ENCODE measurements around the gene PAK6.

Gene PAK6

DNA sequence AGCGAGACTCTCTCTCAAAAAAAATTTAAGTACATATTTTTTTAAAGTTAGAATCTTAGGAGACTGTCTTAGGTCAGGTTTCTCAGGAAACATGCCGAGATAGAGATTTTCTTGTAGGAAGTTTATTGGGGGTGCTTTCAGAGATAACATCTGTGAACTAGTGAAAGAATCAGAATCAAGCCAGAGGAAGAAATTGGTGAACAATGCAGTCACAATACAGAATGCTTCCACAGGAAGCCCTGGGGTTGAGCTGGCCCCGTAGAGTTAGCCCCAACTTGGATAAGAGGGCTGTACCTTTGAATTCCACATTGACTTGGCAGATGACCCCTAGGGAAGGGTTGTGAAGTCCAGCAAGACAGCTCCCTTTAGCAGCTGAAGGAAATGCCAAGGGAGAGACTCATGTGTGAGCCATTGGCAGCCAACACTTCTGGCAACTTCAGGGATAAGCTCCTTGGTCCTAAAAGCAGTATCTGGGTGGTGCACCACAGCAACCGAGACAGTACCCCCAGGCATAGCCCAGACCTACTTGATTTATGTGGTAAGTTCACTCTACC, 75.9 kb downstream of the PAK6 start:
- TF ChIP-seq GABPA (IDR thresholded peaks at IDR 0.05; ENCODE audit: low read depth) = no peak
- no peak overlapping the region for H3K4me3 ChIP-seq (replicated peaks; ENCODE audit: insufficient read depth, low read length)
- no peak for DNase-seq (ENCODE audit: low read depth in 1 of 2, low spot score in 1 of 2)

DNA sequence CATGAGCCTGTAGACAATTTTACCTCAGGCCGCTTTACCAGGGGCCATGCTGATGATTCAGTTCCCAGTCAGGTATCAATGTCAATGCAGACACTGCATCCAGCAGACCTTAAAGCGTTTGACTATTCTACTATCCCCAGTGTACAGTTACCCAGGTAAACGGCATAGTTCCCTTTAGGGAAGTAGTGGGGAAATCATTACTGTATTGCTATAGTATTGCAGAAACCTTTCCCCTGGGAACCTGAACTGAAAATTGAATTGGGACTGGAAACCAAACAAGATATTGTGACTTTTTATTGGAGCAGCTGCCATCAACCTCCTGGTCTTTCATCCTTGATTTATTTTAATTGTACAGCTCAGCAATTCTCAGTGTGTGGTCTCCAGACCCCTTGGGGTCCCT, 78.1 kb downstream of the PAK6 start:
- TF ChIP-seq SPI1 (IDR thresholded peaks at IDR 0.05; ENCODE audit: borderline replicate concordance, low read depth) (no peak), GABPA (IDR thresholded peaks at IDR 0.05; ENCODE audit: low read depth) (no peak), POLR2AphosphoS5 (IDR thresholded peaks at IDR 0.05; ENCODE audit: low read depth) (no peak)
- TF ChIP-seq, protein P1, sequence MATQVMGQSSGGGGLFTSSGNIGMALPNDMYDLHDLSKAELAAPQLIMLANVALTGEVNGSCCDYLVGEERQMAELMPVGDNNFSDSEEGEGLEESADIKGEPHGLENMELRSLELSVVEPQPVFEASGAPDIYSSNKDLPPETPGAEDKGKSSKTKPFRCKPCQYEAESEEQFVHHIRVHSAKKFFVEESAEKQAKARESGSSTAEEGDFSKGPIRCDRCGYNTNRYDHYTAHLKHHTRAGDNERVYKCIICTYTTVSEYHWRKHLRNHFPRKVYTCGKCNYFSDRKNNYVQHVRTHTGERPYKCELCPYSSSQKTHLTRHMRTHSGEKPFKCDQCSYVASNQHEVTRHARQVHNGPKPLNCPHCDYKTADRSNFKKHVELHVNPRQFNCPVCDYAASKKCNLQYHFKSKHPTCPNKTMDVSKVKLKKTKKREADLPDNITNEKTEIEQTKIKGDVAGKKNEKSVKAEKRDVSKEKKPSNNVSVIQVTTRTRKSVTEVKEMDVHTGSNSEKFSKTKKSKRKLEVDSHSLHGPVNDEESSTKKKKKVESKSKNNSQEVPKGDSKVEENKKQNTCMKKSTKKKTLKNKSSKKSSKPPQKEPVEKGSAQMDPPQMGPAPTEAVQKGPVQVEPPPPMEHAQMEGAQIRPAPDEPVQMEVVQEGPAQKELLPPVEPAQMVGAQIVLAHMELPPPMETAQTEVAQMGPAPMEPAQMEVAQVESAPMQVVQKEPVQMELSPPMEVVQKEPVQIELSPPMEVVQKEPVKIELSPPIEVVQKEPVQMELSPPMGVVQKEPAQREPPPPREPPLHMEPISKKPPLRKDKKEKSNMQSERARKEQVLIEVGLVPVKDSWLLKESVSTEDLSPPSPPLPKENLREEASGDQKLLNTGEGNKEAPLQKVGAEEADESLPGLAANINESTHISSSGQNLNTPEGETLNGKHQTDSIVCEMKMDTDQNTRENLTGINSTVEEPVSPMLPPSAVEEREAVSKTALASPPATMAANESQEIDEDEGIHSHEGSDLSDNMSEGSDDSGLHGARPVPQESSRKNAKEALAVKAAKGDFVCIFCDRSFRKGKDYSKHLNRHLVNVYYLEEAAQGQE (IDR thresholded peaks at IDR 0.05; ENCODE audit: insufficient replicate concordance, low read depth) = no peak
- TF ChIP-seq, protein P2, sequence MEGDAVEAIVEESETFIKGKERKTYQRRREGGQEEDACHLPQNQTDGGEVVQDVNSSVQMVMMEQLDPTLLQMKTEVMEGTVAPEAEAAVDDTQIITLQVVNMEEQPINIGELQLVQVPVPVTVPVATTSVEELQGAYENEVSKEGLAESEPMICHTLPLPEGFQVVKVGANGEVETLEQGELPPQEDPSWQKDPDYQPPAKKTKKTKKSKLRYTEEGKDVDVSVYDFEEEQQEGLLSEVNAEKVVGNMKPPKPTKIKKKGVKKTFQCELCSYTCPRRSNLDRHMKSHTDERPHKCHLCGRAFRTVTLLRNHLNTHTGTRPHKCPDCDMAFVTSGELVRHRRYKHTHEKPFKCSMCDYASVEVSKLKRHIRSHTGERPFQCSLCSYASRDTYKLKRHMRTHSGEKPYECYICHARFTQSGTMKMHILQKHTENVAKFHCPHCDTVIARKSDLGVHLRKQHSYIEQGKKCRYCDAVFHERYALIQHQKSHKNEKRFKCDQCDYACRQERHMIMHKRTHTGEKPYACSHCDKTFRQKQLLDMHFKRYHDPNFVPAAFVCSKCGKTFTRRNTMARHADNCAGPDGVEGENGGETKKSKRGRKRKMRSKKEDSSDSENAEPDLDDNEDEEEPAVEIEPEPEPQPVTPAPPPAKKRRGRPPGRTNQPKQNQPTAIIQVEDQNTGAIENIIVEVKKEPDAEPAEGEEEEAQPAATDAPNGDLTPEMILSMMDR (IDR thresholded peaks at IDR 0.05; ENCODE audit: insufficient read depth, low read length) = no peak
- DNase-seq (ENCODE audit: low read depth in 1 of 2, low spot score in 1 of 2) = no peak
- no peaks in the 10 kb centered on the region for H3K27me3 ChIP-seq (ENCODE audit: insufficient read depth, poor library complexity, severe bottlenecking)

More for the DNA sequence above, 75.9 kb downstream of the PAK6 start:
- H3K27ac ChIP-seq (replicated peaks) = no peak overlapping the region
- no peaks in the 10 kb centered on the region for H3K27me3 ChIP-seq (ENCODE audit: insufficient read depth, poor library complexity, severe bottlenecking)

GRCh38 chr15:40317580-40317979, 78.7 kb downstream of the PAK6 start:
- Histone ChIP-seq H3K27me3 (ENCODE audit: insufficient read depth, poor library complexity, severe bottlenecking) (no peaks in the 10 kb centered on the region), H3K4me3 (replicated peaks; ENCODE audit: insufficient read depth, low read length) (no peak overlapping the region), H3K27ac (replicated peaks) (no peak overlapping the region)
- DNase-seq (ENCODE audit: low read depth in 1 of 2, low spot score in 1 of 2) = no peak
- TF ChIP-seq GABPA (IDR thresholded peaks at IDR 0.05; ENCODE audit: low read depth) = no peak
- no peak for TF ChIP-seq POLR2AphosphoS5 (IDR thresholded peaks at IDR 0.05; ENCODE audit: low read depth)
- TF ChIP-seq, protein P1 (IDR thresholded peaks at IDR 0.05; ENCODE audit: insufficient replicate concordance, low read depth) = no peak
- TF ChIP-seq, protein P2 (IDR thresholded peaks at IDR 0.05; ENCODE audit: insufficient read depth, low read length) = no peak
- TF ChIP-seq SPI1 (IDR thresholded peaks at IDR 0.05; ENCODE audit: borderline replicate concordance, low read depth) = no peak

More for the DNA sequence above, 78.1 kb downstream of the PAK6 start:
- Histone ChIP-seq H3K27ac (replicated peaks) (no peak overlapping the region), H3K4me3 (replicated peaks; ENCODE audit: insufficient read depth, low read length) (no peak overlapping the region)

DNA sequence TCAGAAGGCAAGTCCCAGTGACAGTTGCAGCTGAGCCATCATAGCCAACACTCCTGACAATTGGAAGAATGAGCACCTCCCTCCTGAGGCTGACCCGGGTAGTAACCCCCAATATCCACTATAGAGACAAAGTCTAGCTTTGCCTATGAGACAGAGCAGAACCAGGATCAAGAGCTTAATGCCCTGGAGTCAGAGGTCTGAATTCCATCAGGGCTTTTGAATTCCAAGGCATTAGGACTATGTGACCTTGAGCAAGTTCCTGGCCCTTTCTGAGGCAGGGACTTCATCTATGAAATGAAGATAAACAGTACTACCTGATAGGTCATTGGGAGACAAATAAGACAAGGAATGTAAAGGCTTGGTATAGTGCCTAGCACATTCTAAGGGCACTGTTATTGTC, 81.5 kb downstream of the PAK6 start:
- H3K27ac ChIP-seq (replicated peaks) = no peak overlapping the region
- no peaks in the 10 kb centered on the region for H3K27me3 ChIP-seq (ENCODE audit: insufficient read depth, poor library complexity, severe bottlenecking)
- no peak overlapping the region for H3K4me3 ChIP-seq (replicated peaks; ENCODE audit: insufficient read depth, low read length)
- no peak for DNase-seq (ENCODE audit: low read depth in 1 of 2, low spot score in 1 of 2)
- TF ChIP-seq SPI1 (IDR thresholded peaks at IDR 0.05; ENCODE audit: borderline replicate concordance, low read depth) (no peak), GABPA (IDR thresholded peaks at IDR 0.05; ENCODE audit: low read depth) (no peak)

DNA sequence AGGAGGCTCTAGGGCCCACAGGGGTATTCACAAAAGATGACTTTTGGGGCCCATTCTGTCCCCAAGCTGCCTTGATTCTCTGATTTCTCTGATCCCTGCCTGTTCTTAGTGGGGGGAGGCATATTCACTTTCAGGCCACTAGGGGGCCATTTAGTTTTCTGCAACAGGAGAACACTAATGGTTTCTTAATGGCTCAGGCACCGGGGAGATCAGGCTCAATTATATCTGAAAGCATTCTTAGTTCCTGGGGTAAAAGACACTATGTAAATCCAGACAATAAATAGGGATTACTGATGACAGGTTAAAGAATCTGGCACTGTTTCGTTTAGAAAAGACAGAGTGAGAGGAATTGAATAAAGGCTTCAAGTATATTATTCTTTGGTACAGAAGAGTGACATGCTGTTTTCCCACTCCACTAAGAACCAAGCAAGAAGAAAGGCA, 82.1 kb downstream of the PAK6 start:
- Histone ChIP-seq H3K27me3 (ENCODE audit: insufficient read depth, poor library complexity, severe bottlenecking) (no peaks in the 10 kb centered on the region), H3K27ac (replicated peaks) (no peak overlapping the region), H3K4me3 (replicated peaks; ENCODE audit: insufficient read depth, low read length) (no peak overlapping the region)
- DNase-seq (ENCODE audit: low read depth in 1 of 2, low spot score in 1 of 2) = peak in 1 of 2 experiments; percentile 70
- TF ChIP-seq, protein P2 (IDR thresholded peaks at IDR 0.05; ENCODE audit: insufficient read depth, low read length) = peak; percentile 90
- TF ChIP-seq, protein P1 (IDR thresholded peaks at IDR 0.05; ENCODE audit: insufficient replicate concordance, low read depth) = no peak

Data from HL-60 (cell line).